GM19025 (cell line): ENCODE measurements around the gene GBA2.

ENCODE experiments used
- ATAC-seq: cut with Tn5 transposase; IDR thresholded peaks from one replicate; pipeline ENCODE4 v1.9.1; 2021; ENCODE audit warnings: mild to moderate bottlenecking, low read depth, moderate library complexity; ENCODE audit not compliant: unreplicated experiment

Gene GBA2

GRCh38 chr9:35718721-35719511, 30.1 kb downstream of the GBA2 start:
- no peak for ATAC-seq

GRCh38 chr9:35717132-35717870, 31.7 kb downstream of the GBA2 start:
- no peak for ATAC-seq

- no peak for ATAC-seq
These were observed 32.8 kb downstream of the GBA2 start for GRCh38 chr9:35716230-35716629.

- ATAC-seq = no peak
These were observed 34.3 kb downstream of the GBA2 start for GRCh38 chr9:35714579-35715252.

- no peak for ATAC-seq
These were observed 34.9 kb downstream of the GBA2 start for GRCh38 chr9:35714123-35714522.

- no peak for ATAC-seq
These were observed 35.5 kb downstream of the GBA2 start for GRCh38 chr9:35713578-35713977.

GRCh38 chr9:35712762-35713400, 36.1 kb downstream of the GBA2 start:
- ATAC-seq = no peak

GRCh38 chr9:35711501-35712428, 37.3 kb downstream of the GBA2 start:
- ATAC-seq = no peak

- ATAC-seq = no peak
These were observed 38.1 kb downstream of the GBA2 start for GRCh38 chr9:35710818-35711500.

- no peak for ATAC-seq
These were observed 40.9 kb downstream of the GBA2 start for GRCh38 chr9:35708146-35708545.

GRCh38 chr9:35706951-35707350, 42.1 kb downstream of the GBA2 start:
- no peak for ATAC-seq

- no peak for ATAC-seq
These were observed 43.1 kb downstream of the GBA2 start for GRCh38 chr9:35705836-35706430.

- no peak for ATAC-seq
These were observed 43.7 kb downstream of the GBA2 start for GRCh38 chr9:35705372-35705771.

- ATAC-seq = no peak
These were observed 44.9 kb downstream of the GBA2 start for GRCh38 chr9:35703906-35704672.

- no peak for ATAC-seq
These were observed 46.3 kb downstream of the GBA2 start for GRCh38 chr9:35702696-35703095.

- no peak for ATAC-seq
These were observed 48.1 kb downstream of the GBA2 start for GRCh38 chr9:35700942-35701341.

GRCh38 chr9:35700031-35700430, 49.0 kb downstream of the GBA2 start:
- ATAC-seq = no peak

GRCh38 chr9:35698231-35698630, 50.8 kb downstream of the GBA2 start:
- no peak for ATAC-seq
